Embryonic facial prominence (tissue), 1 donor: ENCODE data around the gene RHNO1.
"Not testable (repeated sequence)": the region's sequence is repeated elsewhere in the genome, so short reads cannot be mapped to it uniquely, and the experiment has no call there.

Experiments used
- DNase-seq: peaks from one replicate; pipeline ENCODE4 v3.0.0-alpha.2; 2016; ENCODE audit errors: extremely low spot score

The RHNO1 gene

DNA sequence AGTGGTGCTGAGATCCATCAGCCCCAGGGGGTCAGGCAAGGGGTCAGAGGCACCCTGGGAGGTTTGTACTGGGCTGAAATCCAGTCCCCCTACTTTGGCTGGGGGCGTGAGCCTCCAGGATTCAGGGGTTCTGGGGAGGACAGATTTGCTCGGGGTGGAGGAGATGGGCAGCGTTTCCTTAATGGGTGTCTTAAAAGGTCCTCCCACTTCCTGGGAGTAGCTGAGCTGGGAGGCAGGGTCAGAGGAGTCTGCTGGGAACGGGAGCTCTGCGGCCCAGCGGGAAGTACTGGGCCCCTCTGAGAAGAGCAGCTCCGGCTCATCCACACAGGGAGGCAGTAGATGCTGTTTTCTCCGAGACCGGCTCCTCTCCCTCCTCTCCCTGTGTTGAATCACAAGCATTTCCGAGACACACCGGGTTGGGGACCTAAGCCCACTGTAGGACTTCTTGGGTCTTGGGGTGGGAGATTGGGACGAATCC is 18.0 kb upstream of the RHNO1 start:
- DNase-seq, result no peak

DNA sequence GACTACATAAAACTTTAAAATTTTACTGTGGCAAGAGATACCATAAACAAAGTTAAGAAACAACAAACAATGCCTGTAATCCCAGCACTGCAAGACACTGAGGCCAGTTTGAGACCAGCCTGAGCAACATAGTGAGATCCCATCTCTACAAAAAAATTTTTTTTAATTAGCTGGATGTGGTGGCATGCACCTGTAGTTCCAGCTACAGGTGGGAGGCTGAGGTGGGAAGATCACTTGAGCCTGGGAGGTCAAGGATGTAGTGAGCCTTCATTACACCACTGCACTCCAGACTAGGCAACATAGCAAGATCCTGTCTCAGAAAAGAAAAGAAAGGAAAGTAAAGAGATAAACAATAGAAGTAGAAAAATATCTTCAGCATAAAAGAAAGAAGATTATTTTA is 16.9 kb upstream of the RHNO1 start:
- DNase-seq, result no peak

DNA sequence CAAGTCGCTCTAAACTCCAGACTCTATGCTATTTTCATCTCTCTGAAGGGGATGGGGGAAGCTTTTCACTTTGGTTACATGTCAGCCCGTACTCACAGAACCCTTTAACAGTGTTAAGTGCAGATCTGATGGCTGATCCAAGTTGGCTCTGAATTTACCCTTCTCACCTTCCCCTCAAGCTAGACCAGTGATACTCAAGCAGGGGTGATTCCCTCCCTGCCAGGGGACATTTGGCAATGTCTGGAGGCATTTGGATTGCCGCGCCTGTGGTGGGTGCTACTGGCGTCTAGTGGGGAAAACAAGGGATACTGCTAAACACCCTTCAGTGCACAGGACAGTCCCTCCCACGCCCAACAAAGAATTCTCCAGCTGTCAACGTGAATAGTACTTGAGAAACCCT is 14.1 kb upstream of the RHNO1 start:
- DNase-seq, result no peak

DNA sequence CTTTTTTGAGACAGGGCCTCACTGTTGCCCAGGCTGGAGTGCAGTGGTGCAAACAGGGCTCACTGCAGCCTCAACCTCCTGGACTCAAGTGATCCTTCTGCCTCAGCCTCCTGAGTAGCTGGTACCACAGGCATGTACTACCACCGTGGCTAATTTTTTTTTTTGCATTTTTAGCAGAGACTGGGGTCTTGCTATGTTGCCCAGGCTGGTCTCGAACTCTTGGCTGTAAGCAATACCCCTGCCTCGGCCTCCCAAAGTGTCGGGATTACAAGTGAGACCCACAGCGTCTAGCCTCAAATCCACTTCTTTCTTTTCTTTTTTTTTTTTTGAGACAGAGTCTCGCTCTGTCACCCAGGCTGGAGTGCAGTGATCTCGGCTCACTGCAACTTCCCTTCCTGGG is 13.6 kb upstream of the RHNO1 start:
- not testable (repeated sequence) for DNase-seq

GRCh38 chr12:2864198-2864597 is 12.8 kb upstream of the RHNO1 start:
- DNase-seq, result no peak

- not testable (repeated sequence) for DNase-seq
These were observed 7.9 kb upstream of the RHNO1 start for GRCh38 chr12:2868986-2869632.

DNA sequence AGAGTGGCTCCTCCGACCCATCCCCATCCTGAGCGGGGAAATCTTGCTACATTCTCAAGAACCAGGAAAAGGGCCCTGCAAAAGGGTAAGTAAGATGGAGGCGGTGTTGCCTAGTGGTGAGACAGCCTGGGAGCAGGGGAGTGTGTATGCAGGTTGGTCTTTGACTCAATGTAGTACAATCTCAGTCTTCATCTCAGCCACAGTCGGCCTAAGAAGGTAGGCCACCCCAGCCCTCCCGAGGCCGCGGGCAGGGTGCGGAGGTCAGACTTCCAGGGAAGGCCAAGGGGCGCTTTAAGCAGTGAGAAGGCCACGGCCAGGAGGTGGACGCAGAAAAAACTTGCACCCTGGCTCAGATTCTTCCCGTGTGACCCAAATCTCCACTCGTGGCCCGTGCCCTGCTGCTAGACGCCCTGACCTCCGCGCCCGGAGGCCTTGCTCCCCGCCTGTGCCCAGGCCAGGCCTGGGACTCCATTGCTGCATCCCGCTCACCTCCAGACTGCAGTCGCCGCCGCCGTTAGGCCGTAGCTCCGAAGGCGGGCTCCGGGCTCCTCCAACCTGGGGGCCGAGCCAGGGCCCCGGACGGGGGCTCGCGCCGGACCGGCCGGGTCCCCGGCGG is 484 bp upstream of the RHNO1 start:
- no peak for DNase-seq

DNA sequence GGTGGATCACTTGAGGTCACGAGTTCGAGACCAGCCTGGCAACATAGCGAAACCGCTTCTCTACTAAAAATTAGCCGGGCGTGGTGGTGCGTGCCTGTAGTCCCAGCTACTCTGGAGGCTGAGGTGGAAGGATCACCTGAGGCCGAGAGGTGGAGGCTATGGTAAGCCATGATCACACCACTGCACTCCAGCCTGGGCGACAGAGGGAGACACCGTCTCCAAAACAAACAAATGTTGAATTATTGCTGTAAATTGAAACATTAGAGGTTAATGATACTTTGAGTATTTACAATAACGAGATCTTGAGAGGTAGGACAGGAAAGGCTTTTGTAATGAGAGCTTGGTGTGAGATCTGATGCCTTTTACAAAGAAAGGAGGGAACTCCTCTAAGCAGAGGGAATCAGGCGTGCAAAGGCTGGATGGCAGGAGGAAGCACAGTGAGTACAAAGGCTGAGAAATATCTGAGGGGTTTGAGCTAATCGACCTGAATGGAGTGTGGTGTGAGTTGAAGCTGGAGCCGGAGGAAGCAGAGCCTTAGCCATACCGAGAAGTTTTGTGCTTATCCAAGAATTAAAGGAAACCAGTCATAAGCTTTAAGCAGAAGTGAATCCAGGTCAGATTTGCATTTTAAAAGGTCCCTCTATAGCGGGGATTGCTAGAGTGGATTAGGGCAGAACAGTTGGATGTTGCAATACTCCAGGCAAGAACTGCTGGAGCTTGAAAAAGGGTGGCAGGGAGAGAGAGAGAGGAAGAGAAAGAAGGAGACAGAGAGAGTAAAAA is 1.1 kb downstream of the RHNO1 start:
- DNase-seq, result no peak

- DNase-seq, result no peak
These were observed 2.8 kb downstream of the RHNO1 start for GRCh38 chr12:2879853-2880252.

DNA sequence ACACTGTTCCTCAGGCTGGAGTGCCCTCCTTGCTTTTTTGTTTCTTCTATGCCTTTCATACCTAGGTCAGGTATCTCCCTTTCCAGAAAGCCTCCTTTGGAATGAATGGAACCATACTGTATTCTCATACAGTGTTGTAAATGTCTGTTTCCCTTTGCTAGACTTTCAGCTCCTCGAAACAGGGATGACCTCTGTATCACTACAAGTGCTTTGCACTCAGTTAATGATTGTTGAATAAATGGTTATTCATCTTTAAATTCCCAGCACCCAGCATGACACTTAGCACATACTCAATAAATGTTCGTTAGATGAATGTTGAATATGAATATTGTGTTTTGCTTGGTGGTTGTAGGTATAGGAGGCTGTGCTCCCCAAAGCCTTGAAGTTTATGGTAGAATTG is 7.8 kb downstream of the RHNO1 start:
- no peak for DNase-seq

- no peak for DNase-seq
These were observed 9.9 kb downstream of the RHNO1 start for GRCh38 chr12:2886768-2887450.

- no peak for DNase-seq
These were observed 13.0 kb downstream of the RHNO1 start for GRCh38 chr12:2890001-2890387.

DNA sequence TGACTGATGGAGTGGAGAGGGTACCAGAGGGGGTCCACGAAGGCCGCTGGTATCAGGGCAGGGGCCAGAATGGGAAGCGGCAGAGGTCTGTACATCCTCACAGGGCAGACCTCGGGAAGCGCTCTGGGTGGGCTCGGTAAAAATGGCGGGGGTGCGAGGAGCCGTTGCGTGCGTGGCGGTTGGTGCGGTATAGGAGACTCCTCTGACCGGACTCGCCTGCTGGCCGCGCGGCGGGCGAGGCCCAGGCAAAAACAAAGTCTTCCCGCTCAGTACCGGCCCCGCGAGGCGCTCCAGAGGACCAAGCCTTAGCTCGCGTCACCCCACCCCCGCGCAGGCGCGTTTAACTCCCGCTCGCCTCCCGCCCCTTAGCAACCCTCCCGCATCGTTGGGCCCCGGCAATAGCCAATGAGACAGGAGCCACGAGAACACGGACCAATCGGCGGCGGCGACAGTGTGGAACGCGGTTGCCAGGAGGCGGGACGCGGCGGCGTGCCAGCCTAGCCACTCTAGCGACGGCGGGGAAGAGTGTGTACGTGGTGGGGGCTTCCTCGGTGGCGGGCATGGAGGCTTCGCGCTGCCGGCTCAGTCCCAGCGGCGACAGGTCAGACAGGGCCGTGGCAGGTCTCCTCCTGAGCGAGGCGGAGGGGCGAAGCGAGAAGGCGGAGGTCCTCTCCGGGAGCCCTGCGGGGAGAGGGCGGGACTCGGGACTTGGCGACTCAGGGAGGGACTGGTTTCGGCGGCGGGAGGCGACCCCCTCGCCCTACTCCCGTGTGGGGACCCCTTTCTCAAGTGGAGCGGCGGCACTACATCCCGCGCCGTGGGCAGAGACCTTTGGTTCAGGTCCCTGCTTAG is 13.6 kb downstream of the RHNO1 start, which contains the start of gene TULP3:
Gene TULP3 (plus strand): TSS at position 504 of the 852 bp plus-strand sequence. CDS start 57 bp downstream, at position 561.
- peak; percentile 97 for DNase-seq

DNA sequence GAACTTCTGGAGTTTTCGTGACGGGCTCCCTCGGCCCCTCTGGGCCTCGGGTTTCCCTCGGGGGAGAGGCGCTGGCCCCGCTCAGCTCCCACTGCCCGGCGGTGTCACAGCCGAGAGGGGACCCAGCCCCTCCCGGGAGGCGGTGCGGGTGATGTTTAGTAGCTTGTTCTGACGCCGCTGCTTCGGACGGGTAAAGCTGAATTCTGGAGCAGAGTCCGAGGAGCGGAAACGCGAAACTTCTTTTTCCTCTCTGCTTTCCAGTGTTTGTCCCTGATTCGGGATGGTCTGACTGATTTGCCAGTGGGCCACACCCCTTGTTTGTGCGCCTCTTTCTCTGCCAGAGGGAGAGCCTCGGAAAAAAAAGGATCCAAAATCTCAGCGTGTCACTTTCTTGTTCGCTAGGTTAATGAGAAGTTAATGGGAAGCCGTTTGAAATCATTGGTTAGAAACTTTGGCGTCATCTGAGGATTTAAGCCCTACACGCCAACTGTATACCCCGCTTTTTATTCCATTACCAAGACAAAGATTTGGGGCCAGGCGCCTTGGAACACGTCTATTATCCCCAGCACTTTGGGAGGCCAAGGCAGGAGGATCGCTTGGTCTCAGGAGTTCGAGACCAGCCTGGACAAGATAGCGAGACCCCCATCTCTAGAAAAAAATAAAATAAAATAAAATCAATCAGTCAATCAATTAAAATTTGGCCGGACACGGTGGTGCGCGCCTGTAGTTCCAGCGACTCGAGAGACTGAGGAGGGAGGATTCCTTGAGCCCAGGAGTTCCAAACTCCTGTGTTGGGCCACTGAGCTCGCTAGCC is 14.4 kb downstream of the RHNO1 start:
- DNase-seq, result no peak

GRCh38 chr12:2892246-2892645 is 15.2 kb downstream of the RHNO1 start:
- no peak for DNase-seq

DNA sequence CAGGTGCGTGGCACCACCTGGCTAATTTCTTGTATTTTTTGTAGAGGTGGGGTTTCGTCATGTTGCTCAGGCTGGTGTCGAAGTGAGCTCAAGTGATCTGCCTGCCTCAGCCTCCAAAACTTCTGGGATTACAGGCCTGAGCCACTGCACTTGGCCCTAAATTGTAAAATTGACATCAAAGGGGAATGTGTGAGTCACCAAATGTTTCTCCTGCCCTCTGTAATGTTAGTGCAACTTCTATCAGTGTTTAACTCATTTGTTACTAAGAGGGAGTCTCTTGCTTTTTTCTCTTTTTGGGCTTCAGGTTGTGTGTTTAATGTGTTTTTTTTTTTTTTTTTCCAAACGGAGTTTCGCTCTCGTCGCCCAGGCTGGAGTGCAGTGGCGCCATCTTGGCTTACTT is 16.0 kb downstream of the RHNO1 start:
- no peak for DNase-seq

- no peak for DNase-seq
These were observed 18.0 kb downstream of the RHNO1 start for GRCh38 chr12:2895051-2895451.

DNA sequence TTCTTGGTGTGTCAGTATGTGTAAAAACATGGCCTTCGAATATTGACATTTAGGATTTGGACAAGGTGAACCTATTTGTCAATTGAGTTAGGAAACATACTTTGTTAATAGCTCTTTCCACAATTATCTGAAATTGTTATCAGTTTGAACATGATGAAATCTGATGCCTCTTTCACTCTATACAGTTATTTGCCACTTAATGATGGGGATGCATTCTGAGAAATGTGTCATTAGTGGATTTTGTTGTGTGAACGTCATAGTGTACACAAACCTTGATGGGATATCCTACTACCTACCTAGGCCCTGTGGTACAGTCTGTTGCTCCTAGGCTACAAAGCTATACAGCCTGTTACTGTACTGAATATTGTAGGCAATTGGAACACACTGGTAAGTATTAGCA is 18.5 kb downstream of the RHNO1 start:
- no peak for DNase-seq

DNA sequence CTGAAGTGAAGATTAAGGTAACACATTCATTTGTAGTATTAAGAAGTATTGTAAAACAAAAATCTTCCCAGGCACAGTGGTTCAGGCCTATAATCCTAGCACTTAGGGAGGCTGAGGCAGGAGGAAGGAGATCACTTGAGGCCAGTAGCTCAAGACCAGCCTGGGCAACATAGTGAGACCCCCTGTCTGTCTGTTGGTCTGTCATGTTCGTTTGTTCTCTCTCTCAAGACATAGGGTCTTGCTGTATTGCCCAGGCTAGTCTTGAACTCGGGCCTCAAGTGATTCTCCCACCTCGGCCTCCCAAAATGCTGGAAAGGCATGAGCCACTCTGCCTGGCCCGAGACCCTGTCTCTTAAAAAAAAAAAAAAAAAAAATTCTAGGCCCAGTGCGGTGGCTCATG is 20.4 kb downstream of the RHNO1 start:
- DNase-seq, result no peak

DNA sequence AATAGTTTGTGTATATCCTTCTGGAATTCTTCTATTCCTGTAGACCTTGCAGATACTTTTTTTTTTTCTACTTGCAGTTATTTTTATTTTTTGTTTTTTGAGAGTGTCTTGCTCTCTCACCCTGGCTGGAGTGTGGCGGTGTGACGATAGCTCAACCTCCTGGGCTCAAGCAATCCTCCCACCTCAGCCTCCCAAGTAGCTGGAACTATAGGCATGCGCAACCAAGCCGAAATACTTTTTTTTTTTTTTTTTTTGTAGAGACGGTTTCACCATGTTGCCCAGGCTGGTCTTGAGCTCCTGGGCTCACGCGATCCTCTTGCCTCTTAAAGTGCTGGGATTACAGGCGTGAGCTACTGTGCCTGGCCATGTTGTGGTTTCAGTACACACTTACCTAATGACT is 23.6 kb downstream of the RHNO1 start:
- no peak for DNase-seq
